H1 (cell line): Measurements from ENCODE around the gene LSR. TPM values are rescaled to one million over a fixed set of nuclear protein-coding genes. Genes with fewer than 3 reads are reported as not detected.

Source experiments
- SP1 ChIP-seq: IDR thresholded peaks from 2 replicates; pipeline ENCODE4 v1.6.1; 2011; ENCODE audit warnings: low read depth, low read length
- SP2 ChIP-seq: IDR thresholded peaks from 2 replicates; pipeline ENCODE4 v1.6.1; 2012; ENCODE audit warnings: mild to moderate bottlenecking, low read length, inconsistent platforms
- polyA plus RNA-seq, 7 experiments: library from polyadenylated mRNA; depleted of rRNA in 3 of 7; stranded (reverse) in 5 of 7; unstranded in 2 of 7; fragments of >200 nt in 5 of 7; fragments of 200-250 nt in 2 of 7; gene quantifications; 1 replicate in 5 of 7; 2 replicates in 1 of 7; 4 replicates in 1 of 7; pipeline versions ENCODE4 v1.2.1 to v1.2.3, GENCODE V29; 2011 to 2013; ENCODE audit warnings: missing spikeins in 2 of 7, mixed read lengths in 2 of 7
- total RNA-seq: library from RNA; stranded (reverse); fragmentation: NEBNext Ultra II Directional; extraction: Animal tissue kit (Norgen Biotek cat#: 25700); gene quantifications from 2 replicates; pipeline ENCODE4 v1.2.1, GENCODE V29; 2021
- TF ChIP-seq, protein P1 (sequence below): fragments of 300-600 bp; sonication (generic); IDR thresholded peaks from 2 replicates; pipeline ENCODE4 v1.7.1; 2012; ENCODE audit warnings: low read length, moderate library complexity, mild to moderate bottlenecking, inconsistent platforms; ENCODE audit not compliant: insufficient replicate concordance

The LSR gene
- total and polyA plus RNA-seq, 2 of the 8 experiments (the other 6 are each of a cell fraction or from before 2014, with no cell fraction given): 159 to 186 TPM

DNA sequence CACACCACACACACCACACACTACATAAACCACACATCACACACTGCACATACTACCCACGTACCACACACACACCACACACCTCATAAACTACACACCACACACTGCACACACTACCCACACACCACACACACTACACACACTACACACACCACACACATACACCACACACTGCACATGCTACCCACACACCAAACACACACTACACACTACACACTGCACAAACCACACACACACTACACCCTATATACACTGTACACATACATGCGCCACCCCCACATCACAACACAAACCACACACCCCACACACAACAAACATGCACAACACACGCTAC lies 48.7 kb downstream of the LSR start (continued):
- TF ChIP-seq, protein P1, sequence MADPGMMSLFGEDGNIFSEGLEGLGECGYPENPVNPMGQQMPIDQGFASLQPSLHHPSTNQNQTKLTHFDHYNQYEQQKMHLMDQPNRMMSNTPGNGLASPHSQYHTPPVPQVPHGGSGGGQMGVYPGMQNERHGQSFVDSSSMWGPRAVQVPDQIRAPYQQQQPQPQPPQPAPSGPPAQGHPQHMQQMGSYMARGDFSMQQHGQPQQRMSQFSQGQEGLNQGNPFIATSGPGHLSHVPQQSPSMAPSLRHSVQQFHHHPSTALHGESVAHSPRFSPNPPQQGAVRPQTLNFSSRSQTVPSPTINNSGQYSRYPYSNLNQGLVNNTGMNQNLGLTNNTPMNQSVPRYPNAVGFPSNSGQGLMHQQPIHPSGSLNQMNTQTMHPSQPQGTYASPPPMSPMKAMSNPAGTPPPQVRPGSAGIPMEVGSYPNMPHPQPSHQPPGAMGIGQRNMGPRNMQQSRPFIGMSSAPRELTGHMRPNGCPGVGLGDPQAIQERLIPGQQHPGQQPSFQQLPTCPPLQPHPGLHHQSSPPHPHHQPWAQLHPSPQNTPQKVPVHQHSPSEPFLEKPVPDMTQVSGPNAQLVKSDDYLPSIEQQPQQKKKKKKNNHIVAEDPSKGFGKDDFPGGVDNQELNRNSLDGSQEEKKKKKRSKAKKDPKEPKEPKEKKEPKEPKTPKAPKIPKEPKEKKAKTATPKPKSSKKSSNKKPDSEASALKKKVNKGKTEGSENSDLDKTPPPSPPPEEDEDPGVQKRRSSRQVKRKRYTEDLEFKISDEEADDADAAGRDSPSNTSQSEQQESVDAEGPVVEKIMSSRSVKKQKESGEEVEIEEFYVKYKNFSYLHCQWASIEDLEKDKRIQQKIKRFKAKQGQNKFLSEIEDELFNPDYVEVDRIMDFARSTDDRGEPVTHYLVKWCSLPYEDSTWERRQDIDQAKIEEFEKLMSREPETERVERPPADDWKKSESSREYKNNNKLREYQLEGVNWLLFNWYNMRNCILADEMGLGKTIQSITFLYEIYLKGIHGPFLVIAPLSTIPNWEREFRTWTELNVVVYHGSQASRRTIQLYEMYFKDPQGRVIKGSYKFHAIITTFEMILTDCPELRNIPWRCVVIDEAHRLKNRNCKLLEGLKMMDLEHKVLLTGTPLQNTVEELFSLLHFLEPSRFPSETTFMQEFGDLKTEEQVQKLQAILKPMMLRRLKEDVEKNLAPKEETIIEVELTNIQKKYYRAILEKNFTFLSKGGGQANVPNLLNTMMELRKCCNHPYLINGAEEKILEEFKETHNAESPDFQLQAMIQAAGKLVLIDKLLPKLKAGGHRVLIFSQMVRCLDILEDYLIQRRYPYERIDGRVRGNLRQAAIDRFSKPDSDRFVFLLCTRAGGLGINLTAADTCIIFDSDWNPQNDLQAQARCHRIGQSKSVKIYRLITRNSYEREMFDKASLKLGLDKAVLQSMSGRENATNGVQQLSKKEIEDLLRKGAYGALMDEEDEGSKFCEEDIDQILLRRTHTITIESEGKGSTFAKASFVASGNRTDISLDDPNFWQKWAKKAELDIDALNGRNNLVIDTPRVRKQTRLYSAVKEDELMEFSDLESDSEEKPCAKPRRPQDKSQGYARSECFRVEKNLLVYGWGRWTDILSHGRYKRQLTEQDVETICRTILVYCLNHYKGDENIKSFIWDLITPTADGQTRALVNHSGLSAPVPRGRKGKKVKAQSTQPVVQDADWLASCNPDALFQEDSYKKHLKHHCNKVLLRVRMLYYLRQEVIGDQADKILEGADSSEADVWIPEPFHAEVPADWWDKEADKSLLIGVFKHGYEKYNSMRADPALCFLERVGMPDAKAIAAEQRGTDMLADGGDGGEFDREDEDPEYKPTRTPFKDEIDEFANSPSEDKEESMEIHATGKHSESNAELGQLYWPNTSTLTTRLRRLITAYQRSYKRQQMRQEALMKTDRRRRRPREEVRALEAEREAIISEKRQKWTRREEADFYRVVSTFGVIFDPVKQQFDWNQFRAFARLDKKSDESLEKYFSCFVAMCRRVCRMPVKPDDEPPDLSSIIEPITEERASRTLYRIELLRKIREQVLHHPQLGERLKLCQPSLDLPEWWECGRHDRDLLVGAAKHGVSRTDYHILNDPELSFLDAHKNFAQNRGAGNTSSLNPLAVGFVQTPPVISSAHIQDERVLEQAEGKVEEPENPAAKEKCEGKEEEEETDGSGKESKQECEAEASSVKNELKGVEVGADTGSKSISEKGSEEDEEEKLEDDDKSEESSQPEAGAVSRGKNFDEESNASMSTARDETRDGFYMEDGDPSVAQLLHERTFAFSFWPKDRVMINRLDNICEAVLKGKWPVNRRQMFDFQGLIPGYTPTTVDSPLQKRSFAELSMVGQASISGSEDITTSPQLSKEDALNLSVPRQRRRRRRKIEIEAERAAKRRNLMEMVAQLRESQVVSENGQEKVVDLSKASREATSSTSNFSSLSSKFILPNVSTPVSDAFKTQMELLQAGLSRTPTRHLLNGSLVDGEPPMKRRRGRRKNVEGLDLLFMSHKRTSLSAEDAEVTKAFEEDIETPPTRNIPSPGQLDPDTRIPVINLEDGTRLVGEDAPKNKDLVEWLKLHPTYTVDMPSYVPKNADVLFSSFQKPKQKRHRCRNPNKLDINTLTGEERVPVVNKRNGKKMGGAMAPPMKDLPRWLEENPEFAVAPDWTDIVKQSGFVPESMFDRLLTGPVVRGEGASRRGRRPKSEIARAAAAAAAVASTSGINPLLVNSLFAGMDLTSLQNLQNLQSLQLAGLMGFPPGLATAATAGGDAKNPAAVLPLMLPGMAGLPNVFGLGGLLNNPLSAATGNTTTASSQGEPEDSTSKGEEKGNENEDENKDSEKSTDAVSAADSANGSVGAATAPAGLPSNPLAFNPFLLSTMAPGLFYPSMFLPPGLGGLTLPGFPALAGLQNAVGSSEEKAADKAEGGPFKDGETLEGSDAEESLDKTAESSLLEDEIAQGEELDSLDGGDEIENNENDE: no peak
- TF ChIP-seq SP2 (no peak), SP1 (no peak)
